ENCODE results near the gene CDH13. TPM values are rescaled to one million over a fixed set of nuclear protein-coding genes. Genes with fewer than 3 reads are reported as not detected.
A peak's percentile ranks its signal among the peaks of the same experiment; 100 is the strongest.

The CDH13 gene
- total and polyA plus RNA-seq, 2 donors (not counting 1 experiment from before 2014, with no cell fraction given) = 27.6 to 96.7 TPM

- no peak for DNase-seq (ENCODE audit: low read depth in 2 of 2)
- H3K79me2 ChIP-seq (ENCODE audit: control insufficient read depth, insufficient read depth, low read length) = no peaks in the 10 kb centered on the region
- no peaks in the 10 kb centered on the region for H3K4me1 ChIP-seq (ENCODE audit: control insufficient read depth, extremely low read depth, insufficient read depth, low read length)
- H2AFZ ChIP-seq (ENCODE audit: low read length) = no peak overlapping the region
- H3K9me3 ChIP-seq (ENCODE audit: control insufficient read depth, insufficient read depth, low read depth, low read length) = no peaks in the 10 kb centered on the region
- H3K27me3 ChIP-seq (ENCODE audit: control insufficient read depth, insufficient read depth, low read length) = no peaks in the 10 kb centered on the region
- H3K4me3 ChIP-seq (replicated peaks in 1 of 4; ENCODE audit: control extremely low read depth in 1 of 4, insufficient read depth in 1 of 4, low read depth in 3 of 4, low read length in 4 of 4) = no peak overlapping the region
- H3K36me3 ChIP-seq (ENCODE audit: control insufficient read depth, insufficient read depth, low read length) = no peaks in the 10 kb centered on the region
- H3K27ac ChIP-seq (ENCODE audit: insufficient read depth, low read length) = no peak overlapping the region
- no peaks in the 10 kb centered on the region for H4K20me1 ChIP-seq (ENCODE audit: control insufficient read depth, extremely low read depth, insufficient read depth, low read length)
- no peak for TF ChIP-seq CTCF (conservative IDR thresholded peaks at IDR 0.05 in 1 of 2, IDR thresholded peaks at IDR 0.05 in 1 of 2; ENCODE audit: low read depth in 1 of 2, low read length in 2 of 2)
- no peak overlapping the region for H3K4me2 ChIP-seq (ENCODE audit: extremely low read depth, insufficient read depth, low read length)
- H3K9ac ChIP-seq (ENCODE audit: insufficient read depth, low read length) = no peak overlapping the region
These were observed 612.4 kb downstream of the CDH13 start for GRCh38 chr16:83238949-83239691.

- H3K27me3 ChIP-seq (ENCODE audit: control insufficient read depth, insufficient read depth, low read length) = no peaks in the 10 kb centered on the region
- H3K4me1 ChIP-seq (ENCODE audit: control insufficient read depth, extremely low read depth, insufficient read depth, low read length) = no peaks in the 10 kb centered on the region
- no peak for TF ChIP-seq CTCF (conservative IDR thresholded peaks at IDR 0.05 in 1 of 2, IDR thresholded peaks at IDR 0.05 in 1 of 2; ENCODE audit: low read depth in 1 of 2, low read length in 2 of 2)
- TF ChIP-seq EZH2 (IDR thresholded peaks at IDR 0.05; ENCODE audit: low read length, missing control alignments) = no peak
- H3K36me3 ChIP-seq (ENCODE audit: control insufficient read depth, insufficient read depth, low read length) = no peaks in the 10 kb centered on the region
- H3K27ac ChIP-seq (ENCODE audit: insufficient read depth, low read length) = no peak overlapping the region
- no peaks in the 10 kb centered on the region for H3K9me3 ChIP-seq (ENCODE audit: control insufficient read depth, insufficient read depth, low read depth, low read length)
- H2AFZ ChIP-seq (ENCODE audit: low read length) = no peak overlapping the region
- H3K4me2 ChIP-seq (ENCODE audit: extremely low read depth, insufficient read depth, low read length) = no peak overlapping the region
- no peak for DNase-seq (ENCODE audit: low read depth in 2 of 2)
- no peak overlapping the region for H3K4me3 ChIP-seq (replicated peaks in 1 of 4; ENCODE audit: control extremely low read depth in 1 of 4, insufficient read depth in 1 of 4, low read depth in 3 of 4, low read length in 4 of 4)
- no peaks in the 10 kb centered on the region for H3K79me2 ChIP-seq (ENCODE audit: control insufficient read depth, insufficient read depth, low read length)
- no peak overlapping the region for H3K9ac ChIP-seq (ENCODE audit: insufficient read depth, low read length)
- H4K20me1 ChIP-seq (ENCODE audit: control insufficient read depth, extremely low read depth, insufficient read depth, low read length) = no peaks in the 10 kb centered on the region
These were observed 617.3 kb downstream of the CDH13 start for GRCh38 chr16:83244057-83244456.

GRCh38 chr16:83245061-83245460 is 618.3 kb downstream of the CDH13 start:
- Histone ChIP-seq H3K4me2 (ENCODE audit: extremely low read depth, insufficient read depth, low read length) (no peak overlapping the region), H3K4me3 (replicated peaks in 1 of 4; ENCODE audit: control extremely low read depth in 1 of 4, insufficient read depth in 1 of 4, low read depth in 3 of 4, low read length in 4 of 4) (no peak overlapping the region), H3K27me3 (ENCODE audit: control insufficient read depth, insufficient read depth, low read length) (no peaks in the 10 kb centered on the region), H2AFZ (ENCODE audit: low read length) (no peak overlapping the region), H3K4me1 (ENCODE audit: control insufficient read depth, extremely low read depth, insufficient read depth, low read length) (no peaks in the 10 kb centered on the region), H3K79me2 (ENCODE audit: control insufficient read depth, insufficient read depth, low read length) (no peaks in the 10 kb centered on the region), H3K36me3 (ENCODE audit: control insufficient read depth, insufficient read depth, low read length) (no peaks in the 10 kb centered on the region), H3K9me3 (ENCODE audit: control insufficient read depth, insufficient read depth, low read depth, low read length) (no peaks in the 10 kb centered on the region), H4K20me1 (ENCODE audit: control insufficient read depth, extremely low read depth, insufficient read depth, low read length) (no peaks in the 10 kb centered on the region), H3K27ac (ENCODE audit: insufficient read depth, low read length) (no peak overlapping the region), H3K9ac (ENCODE audit: insufficient read depth, low read length) (no peak overlapping the region)
- peak in 1 of 2 donors; percentile 46 for DNase-seq (ENCODE audit: low read depth in 2 of 2)
- no peak for TF ChIP-seq EZH2 (IDR thresholded peaks at IDR 0.05; ENCODE audit: low read length, missing control alignments)
- TF ChIP-seq CTCF (conservative IDR thresholded peaks at IDR 0.05 in 1 of 2, IDR thresholded peaks at IDR 0.05 in 1 of 2; ENCODE audit: low read depth in 1 of 2, low read length in 2 of 2) = no peak

Measured in fibroblast of lung (primary cell).